Kidney capillary endothelial cell (primary cell): ENCODE results near the gene SEC24D.
"Not testable (repeated sequence)": the region's sequence is repeated elsewhere in the genome, so short reads cannot be mapped to it uniquely, and the experiment has no call there.

Experiments used
- DNase-seq: peaks from one replicate; pipeline ENCODE4 v3.0.0-alpha.2; 2018; ENCODE audit warnings: low spot score

Gene SEC24D

DNA sequence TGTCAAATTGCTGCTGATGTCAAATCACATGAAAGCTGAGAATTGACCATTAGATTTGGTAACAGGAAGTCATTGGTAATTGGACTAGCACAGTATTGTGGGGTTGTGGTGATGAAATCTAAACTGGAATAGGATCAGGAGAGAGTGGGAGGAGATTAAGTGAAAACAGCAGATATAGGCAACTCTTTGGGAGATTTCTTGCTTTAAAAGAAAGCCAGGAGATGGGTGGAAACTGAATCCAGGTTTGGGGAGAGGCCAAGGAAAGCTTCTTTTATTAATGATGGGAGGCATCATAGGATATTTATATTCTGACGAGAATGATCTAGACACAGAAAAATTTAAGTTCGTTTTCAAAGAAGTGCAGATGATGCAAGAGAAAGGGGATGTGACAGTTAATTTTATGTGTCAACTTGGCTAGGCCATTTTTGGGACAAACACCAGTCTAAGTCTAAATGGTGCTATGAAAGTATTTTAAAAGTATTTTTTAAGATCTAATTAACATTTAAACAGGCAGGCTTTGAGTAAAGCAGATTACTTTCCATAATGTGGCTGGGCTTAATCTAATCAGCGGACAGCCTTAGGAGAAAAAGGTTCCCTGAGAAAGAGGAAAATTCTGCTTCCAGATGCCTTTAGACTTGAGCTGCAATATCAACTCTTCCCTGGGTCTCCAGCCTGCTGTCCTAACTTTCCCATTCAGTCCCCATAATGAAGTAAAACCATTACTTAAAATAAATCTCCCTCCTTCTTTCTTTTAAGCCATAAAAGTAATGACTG is 24.7 kb downstream of the SEC24D start:
- no peak for DNase-seq

DNA sequence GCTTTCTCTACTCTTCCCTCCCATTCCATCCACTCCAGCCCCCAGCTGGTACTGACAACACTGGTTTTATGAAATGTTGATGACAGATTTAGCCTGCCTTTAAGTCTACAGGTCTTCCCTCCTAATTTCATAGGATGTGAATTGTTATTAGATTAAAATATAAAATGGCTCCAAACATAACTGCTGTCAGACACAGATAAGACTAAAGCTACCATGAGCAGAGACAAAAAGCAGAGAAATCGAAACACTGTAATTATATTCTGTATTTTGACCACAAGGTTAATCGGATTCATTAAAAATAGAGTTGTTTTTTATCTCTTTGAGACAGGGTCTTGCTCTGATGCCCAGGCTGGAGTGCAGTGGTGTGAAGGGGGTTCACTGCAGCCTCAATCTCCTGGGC is 28.3 kb downstream of the SEC24D start:
- no peak for DNase-seq

DNA sequence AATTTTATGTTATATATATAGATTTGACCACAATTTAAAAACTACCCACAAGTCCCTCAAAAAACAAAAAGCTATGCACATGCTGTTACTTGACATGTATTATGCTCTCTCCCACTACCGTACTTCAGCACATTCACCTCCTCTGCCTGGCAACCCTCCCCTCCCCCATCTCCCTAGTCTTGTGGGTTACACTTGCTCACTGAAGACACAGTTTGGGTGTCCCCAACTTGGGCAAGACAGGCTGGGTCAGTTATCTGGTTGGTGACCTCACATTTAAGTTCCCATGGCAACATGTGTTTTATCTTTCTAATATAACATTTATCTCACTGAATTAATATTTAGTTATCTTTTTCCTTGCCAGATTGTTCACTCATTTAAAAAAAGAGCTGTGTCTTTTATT is 32.7 kb downstream of the SEC24D start:
- DNase-seq = no peak

DNA sequence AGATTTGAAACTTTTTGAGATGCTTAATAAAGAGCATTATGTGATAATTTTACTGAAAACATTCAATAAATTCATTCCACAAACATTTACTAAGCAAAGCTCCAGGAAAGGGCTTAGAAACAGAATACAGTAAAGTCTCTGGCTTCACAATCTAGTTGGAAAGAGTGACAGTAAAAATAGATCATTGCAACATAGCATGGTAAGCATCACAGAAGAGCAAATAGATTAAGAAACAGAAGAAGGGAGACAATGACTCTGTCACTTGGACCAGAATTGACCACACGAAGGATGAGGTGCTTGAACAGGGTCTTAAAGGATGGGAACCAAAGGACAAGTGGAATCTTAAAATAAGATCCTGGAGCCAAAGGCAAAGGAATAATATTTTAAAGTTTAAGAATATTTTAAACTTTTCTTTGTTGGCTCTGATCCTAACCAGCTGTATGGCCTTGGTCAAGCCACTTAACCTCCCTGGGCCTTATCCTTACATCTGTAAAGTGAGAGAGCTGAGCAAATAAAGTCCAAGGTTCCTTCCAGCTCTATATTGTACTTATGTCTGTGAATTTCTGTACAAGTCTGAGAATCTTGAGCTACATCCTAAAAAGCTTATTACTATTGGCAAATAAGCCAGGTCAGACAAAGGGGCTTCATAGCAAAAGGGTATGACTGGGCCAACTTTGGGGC is 33.9 kb downstream of the SEC24D start:
- no peak for DNase-seq

DNA sequence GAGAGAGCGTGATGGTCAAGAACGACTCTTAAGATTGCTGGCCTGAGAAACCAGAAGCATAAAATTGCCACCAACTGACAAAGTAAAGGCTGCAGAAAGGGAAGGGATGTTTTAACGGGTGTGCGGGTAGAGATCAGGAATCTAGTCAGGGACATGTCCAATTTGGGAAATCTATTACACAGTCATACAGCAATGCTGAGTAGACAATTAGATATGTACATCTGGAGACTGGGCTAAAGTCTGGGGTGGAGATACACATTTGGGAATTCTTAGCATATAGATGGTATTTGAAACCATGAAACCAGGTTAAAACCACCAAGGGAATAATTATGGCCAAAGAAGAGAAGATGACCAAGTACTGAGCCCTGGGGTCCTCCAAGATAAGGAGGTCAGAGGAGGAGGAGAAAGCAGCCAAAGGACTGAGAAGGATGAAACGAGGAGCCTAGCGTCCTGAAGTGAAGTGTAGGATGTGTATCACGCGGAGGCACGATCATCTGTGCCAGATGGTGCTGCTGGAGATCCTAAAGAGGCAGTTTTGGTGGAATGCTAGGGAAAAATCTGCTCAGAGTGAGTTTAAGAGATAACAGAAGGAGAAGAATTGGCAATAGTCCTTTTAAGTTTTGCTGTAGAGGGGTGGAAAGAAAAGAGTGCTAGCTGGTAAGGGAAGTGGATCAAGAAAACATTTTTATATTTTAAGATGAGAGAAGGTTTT is 36.5 kb downstream of the SEC24D start:
- no peak for DNase-seq

DNA sequence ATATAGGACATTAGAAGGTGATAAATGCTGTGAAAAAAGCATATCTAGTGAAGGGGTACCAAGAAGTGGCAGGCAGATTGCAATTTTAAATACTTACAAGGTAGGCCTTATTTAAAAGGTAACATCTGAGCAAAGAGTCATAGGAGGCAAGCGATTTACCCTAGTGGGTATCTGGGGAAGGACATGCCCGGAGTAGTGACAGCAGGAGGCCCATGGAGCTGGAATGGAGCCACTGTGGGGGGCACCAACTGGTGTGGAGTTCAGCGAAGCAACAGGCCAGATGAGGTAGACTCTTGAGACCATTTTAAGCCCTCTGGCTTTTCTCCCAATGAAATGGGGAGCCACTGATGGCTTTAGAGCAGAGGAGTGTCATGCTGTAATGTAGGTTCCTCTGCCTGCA is 37.3 kb downstream of the SEC24D start:
- no peak for DNase-seq

DNA sequence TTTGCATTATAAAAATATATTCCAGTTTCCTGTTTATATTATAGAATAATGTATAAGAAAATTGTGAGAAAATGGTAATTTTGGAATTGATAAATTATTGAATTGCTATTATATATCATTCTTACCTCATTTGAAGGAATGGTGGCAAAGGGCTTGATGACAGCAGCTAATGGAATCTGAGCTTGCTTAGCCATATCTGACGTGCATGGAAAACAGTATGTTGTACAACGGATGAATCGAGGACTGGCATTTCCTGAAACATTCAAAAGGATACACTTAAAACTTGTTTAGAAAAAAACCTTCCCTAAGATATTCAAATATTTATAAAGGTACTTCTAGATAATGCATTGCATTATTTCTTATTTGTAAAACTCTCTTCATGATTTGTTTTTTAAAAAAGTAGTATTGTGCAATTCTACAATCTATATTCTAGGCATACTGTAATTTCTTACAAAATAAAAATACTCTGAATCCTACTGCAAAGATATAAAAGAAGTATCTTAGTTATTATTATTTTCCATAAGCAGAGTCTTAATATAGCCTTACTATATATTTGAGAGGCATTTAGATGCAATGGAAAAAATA is 38.3 kb downstream of the SEC24D start:
- no peak for DNase-seq

DNA sequence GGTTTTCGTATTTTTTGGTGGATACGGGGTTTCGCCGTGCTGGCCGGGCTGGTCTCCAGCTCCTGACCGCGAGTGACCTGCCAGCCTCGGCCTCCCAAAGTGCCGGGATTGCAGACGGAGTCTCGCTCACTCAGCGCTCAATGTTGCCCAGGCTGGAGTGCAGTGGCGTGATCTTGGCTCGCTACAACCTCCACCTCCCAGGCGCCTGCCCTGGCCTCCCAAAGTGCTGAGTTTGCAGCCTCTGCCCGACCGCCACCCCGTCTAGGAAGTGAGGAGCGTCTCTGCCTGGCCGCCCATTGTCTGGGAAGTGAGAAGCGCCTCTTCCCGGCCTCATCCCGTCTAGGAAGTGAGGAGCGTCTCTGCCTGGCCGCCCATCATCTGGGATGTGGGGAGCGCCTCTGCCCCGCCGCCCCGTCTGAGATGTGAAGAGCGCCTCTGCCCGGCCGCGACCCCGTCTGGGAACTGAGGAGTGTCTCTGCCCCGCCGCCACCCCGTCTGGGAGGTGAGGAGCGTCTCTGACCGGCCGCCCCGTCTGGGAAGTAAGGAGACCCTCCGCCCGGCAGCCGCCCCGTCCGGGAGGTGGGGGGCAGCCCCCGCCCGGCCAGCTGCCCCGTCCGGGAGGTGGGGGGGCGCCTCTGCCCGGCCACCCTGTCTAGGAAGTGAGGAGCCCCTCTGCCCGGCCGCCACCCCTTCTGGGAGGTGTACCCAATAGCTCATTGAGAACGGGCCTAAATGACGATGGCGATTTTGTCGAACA is 44.1 kb downstream of the SEC24D start:
- not testable (repeated sequence) for DNase-seq

DNA sequence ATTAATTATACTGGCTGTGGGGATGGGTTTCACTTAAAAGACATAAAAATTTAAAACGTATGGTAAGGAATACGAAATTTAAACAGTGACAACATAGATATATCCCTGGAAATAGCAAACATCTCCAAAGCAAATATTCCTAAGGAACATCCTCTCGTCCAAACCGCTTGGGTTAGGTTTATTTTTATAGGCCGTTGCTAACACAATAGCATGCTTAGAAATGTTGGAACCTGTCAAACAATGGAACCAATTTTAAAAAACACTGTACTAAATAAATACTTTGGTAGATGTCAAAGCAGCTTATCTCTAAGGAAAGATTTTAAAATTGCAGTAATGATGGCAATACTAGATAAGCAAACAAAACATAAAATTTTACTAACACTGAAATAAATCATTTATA is 45.4 kb downstream of the SEC24D start:
- DNase-seq = no peak

DNA sequence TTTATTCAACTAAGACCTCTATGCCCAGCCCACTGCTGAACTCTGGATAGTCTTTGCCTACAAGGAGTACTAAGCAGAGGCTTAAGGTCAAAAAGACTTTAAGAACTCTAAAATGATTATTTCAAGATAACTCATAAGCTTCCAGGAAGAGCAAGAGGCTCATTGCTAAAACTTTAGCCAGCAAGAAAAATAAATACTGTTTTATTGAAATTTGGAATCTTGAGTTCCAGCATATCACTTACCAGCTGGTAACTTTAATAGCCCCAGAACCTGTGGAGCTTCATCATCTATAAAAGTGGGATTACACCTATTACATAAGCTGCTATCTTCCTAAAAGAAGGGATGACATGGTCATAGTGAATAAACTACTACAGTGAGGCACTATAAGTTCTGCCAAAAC is 47.0 kb downstream of the SEC24D start:
- no peak for DNase-seq

DNA sequence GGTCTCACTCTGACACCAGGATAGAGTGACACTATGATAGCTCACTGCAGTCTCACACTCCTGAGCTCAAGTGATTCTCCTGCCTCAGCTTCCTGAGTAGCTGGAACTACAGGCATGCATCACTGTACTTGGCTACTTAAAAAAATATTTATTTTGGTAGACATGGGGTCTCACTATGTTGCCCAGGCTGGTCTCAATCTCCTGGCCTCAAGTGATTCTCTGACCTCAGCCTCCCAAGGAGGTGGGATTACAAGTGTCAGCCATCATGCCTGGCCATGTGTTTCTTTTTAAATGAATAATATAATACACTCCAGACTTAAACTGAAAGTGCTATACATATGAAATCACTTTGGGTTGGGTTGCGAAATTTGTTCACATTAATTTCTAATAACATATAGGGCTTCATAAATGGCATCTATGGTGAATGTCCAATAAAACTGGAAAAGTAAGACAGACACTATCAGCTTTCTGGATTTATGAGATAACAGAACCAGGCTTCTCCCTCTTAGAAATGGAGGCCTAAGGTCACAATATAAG is 48.0 kb downstream of the SEC24D start:
- no peak for DNase-seq

DNA sequence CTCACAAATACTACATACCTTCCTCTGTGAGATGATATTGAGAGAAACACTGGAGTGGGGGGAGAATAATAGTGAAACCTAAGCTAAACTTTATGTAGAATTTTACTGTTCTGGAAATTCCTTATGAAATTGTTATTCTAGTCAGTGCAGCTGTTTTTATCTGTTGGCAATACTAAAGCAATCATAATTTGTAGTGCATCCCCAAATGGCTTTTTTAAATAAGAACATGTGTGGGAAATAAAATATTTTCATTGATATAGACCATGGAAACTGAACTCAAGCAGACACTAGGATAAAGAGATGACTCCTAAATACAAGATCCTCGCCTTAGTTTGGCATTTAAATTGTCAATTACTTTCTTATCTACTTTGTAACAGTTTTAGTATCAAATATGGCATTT is 51.1 kb downstream of the SEC24D start:
- DNase-seq = no peak

DNA sequence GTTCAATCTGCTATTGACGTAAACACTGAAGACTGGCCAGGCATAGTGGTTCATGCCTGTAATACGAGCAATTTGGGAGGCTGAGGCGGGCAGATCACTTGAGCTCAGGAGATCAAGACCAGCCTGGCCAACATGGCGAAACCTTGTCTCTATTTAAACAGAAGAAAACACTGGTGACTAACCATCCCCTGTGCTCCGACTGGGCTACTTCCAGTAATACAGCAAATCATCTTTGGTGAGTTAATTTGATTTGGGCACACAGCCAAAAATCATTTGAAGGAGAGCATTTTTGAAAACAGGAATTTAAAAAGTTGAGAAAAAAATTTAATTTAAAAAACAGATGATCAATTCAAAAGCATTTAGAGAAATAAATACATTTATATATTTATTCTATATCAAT is 52.0 kb downstream of the SEC24D start:
- no peak for DNase-seq

DNA sequence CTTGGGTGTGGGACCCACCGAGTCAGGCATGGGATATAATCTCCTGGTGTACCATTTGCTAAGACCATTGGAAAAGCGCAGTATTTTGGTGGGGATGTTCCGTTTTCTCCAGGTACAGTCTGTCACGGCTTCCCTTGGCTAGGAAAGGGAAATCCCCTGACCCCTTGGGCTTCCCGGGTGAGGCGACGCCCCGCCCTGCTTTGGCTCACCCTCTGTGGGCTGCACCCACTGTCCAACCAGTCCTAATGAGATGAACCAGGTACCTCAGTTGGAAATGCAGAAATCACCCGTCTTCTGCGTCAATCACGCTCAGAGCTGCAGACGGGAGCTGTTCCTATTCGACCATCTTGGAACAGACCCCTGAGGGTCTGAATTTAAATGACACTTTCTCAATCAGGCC is 53.0 kb downstream of the SEC24D start:
- DNase-seq = not testable (repeated sequence)

DNA sequence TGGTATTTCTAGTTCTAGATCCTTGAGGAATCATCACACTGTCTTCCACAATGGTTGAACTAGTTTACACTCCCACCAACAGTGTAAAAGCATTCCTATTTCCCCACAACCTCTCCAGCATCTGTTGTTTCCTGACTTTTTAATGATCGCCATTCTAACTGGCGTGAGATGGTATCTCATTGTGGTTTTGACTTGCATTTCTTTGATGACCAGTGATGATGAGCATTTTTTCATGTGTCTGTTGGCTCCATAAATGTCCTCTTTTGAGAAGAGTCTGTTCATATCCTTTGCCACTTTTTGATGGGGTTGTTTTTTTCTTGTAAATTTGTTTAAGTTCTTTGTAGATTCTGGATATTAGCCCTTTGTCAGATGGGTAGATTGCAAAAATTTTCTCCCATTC is 58.3 kb downstream of the SEC24D start:
- DNase-seq = not testable (repeated sequence)

DNA sequence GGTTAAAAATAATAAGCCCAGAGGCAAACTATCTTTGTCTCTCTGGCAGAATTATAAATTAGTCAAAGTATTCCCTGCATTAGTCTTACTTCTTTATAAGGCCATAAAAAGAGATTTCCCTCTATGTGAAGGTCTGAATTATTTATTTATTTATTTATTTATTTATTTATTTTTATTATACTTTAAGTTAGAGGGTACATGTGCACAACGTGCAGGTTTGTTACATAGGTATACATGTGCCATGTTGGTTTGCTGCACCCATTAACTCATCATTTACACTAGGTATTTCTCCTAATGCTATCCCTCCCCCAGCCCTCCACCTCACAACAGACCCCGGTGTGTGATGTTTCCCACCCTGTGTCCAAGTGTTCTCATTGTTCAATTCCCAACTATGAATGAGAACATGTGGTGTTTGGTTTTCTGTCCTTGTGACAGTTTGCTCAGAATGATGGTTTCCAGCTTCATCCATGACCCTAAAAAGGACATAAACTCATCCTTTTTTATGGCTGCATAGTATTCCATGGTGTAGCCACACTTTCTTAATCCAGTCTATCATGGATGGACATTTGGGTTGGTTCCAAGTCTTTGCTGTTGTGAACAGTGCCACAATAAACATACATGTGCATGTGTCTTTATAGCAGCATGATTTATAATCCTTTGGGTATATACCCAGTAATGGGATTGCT is 58.8 kb downstream of the SEC24D start:
- DNase-seq = not testable (repeated sequence)

DNA sequence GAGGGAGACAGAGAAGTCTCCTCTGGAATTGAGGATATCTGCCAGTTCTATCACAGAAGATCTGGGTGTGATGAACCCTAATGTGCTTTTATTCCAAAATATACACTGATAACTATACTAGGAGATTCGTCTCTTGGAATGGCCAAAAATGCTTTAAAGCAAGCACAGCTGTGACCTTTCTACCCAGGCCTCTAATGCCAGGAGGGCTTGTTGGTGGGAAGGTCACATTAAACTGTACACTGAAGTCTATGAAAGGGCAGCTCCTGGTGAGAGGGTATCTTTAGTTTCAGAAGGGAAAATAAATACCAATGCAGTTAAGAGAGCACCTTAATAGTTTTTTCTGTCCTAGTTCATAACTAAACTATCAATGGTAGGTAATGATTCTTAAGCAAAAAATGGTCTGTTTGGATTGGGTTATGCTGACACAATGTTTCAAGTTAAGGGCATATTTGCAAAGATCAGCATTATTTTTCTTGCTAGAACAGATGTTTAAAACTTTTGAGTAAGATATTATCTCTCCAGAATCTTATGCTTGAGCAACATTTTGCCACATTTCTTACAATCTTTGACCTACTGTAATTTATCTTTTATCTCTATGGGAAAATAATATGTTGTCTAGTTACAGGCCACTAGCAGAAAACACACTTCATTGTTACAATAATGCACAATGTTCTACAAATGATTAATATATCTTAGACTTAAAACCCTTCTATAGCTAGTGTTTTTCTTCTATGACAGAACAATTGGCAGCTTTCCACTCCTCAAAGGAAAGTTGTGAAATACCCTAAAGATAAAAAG is 59.6 kb downstream of the SEC24D start:
- no peak for DNase-seq

DNA sequence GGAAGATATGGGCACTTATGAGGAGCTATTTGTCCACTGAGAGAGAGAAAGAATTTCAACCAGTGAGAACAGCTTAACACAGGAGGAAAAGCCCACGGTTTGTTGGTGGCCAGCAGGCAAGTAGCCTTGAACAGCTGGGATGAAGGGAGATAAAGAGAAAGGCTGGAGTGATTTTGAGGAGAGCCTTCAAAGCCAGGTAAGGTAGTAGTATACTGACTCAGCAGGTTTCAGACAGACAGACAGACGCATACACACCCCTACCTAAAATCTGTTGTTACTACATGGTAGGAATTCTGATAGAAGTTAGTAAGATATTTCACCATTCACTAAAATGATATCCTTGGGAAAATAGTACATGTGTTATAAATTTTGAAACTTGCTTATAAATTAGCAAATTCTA is 60.5 kb downstream of the SEC24D start:
- DNase-seq = no peak

DNA sequence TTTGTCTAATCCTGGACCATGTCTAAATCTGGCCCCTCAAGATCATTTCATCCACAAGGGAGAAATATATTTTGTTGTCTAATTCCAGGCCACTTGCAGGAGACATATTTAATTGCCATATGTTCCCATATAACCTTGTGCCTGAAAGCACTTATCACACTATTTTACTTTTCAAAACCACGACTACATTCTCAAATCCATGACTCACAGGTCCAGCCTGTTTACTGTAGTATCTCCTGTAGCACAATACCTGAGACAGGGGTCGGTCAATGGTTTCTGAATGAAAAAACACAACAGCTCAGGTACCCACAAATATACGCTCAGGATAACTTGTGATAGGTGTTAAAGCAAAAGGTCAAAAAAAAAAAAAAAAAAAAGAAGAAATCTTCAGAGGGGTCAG is 60.9 kb downstream of the SEC24D start:
- no peak for DNase-seq

DNA sequence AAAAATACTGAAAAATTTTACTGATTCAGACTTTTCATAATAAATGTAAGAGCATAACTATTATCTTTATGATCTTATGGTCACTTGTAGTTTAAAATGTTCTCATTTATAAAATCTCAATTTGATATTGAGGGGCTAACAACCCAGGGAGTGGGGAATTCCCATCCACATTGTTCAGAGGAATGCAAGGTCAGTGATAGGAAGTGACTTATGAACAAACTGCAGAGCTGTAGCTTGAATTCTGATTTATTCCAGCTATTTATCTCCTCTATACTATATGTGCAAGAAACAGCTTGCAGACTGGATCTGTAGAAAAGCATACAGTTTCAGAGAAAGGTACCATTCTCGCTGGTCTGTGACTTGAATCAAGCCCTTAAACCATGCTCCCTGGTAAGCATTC is 61.6 kb downstream of the SEC24D start:
- peak; percentile 29 for DNase-seq
